HT-29 (cell line): ENCODE results near the gene SLC6A9. TPM values are rescaled to one million over a fixed set of nuclear protein-coding genes. Genes with fewer than 3 reads are reported as not detected.

Experiments
- DNase-seq: peaks from one replicate; pipeline ENCODE4 v3.0.0-alpha.2; 2015; ENCODE audit warnings: low spot score
- total RNA-seq: library from RNA; depleted of rRNA; stranded (reverse); fragments of >200 nt; shearing (Covaris generic); gene quantifications from 2 replicates; pipeline ENCODE4 v1.2.3, GENCODE V29; 2014; rRNA removed

SLC6A9 gene
- total RNA-seq, result 1.0 and 1.9 TPM in 2 replicates

DNA sequence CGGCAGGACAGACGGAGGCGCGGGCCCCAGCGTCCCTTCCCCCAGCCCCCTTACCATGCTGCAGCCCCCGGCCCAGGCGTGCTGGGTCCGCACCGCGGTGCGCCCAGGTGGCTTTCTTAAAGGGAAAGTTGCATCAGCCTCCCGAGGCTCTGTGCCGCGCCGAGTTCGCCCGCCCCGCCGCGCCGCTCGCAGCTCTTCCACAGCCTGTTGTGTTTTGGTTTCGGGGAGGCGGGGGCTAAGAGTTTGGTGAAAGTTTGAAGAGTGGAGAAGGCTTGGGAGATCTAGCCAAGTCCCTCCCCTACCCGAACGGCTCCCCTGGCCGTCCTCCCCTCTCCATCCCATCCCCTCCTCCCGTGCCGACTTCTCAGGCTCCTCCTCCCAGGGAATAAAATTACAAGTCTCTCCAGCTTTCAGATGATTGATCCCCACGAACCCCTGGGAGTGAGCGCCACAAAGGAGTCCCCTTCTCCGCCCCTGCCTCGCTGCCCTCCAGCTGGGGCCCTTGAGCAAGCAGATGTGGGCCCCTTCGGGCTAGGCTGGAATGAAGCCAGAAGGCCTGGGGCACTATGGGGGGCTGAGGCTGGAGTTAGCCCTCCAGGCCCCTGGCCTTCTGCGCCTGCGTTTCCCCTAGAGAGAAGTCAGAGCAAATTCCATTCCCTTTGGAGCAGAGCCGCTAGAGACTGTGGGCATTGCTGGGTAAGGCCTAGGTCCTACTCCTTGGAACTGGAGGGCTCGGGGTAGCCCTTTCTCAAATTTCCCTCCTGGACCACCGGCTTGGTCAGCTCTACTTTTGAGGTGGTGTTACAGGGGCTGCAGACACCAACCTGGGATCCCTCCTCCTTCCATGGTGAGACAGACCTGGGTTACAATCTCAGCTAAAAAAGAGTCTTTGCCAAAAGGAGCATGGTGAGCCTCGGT, at the start of gene SLC6A9:
TSS of gene SLC6A9 (minus strand) at position 211 of the 918 bp plus-strand sequence. CDS start 7,185 bp downstream, outside the sequence.
- DNase-seq, result no peak

GRCh38 chr1:44079566-44079965, 48.3 kb upstream of the SLC6A9 start:
- no peak for DNase-seq

- DNase-seq, result no peak
Observed at GRCh38 chr1:44078104-44078503, 46.8 kb upstream of the SLC6A9 start.

DNA sequence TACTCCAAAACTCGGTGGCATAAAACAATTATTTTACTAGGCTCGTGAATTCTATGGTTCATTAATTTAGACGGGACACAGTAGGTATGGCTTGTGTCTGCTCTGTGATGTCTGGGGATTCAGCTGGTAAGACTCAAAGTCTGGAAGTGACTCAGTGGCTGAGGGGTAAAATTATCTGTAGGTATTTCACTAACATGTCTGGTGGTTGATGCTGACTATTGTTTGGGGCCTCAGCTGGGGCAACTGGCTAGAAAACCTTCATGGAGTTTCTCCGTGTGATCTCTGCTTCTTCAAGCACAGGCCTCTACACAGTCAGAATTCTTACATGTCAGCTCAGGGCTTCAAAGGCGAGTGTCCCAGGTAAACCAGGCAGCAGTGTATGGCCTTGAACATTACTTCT, 46.2 kb upstream of the SLC6A9 start:
- DNase-seq, result no peak

DNA sequence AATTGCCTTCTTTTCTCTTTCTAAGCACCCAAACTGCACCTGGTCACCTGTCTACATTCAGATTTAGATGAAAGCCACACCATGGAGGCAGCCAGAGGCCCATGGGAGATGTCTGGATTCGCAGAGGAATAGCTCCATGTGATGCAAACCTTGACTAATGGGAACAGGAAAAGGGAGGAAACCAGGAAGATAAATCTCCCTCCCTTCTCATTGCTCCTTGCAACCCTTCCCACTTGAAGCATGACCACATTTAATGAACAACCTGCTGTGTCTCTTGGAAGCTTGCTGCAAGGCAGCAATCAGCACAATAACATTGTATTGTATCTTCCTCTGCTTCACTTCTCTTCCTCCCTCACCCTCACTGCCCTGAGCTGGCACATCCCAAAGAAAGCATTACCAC, 44.8 kb upstream of the SLC6A9 start:
- no peak for DNase-seq

DNA sequence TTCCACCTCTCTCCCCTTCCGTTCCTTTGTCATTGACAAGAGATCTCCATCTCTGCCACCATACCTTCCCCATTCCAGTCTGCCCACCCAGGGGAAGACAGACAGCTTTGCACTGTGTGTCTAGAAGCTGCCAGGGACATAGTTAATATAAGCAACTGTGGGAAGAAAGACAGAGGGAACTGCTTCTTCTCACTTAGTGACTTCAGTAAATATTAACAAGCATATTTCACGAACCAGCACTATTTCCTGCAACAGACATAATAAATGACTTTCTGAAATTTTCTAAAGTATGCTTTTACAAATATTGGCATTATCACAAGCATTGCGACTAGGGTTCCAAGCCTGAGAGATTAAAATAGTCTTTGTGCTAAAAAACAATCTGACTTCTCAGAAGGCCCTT, 43.2 kb upstream of the SLC6A9 start:
- DNase-seq, result no peak

DNA sequence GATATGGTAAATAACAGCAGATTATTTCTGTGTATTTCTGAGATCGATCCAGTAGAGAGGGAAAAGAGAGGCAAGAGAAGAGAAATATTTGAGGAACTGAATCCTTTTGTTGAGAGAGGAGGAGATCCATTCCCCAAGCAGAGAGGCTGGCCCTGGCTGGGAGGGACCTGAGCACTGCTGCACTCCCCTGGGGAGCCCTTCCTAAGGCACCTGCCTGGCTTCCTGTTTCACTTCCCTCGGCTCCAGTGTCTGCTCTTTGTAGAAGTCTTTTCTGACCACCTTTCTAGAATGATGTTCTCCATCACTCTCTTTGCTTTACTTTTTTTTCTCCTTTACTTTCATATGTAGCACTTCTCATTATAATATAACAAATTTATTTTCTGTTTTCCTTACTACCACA, 42.3 kb upstream of the SLC6A9 start:
- DNase-seq, result no peak

DNA sequence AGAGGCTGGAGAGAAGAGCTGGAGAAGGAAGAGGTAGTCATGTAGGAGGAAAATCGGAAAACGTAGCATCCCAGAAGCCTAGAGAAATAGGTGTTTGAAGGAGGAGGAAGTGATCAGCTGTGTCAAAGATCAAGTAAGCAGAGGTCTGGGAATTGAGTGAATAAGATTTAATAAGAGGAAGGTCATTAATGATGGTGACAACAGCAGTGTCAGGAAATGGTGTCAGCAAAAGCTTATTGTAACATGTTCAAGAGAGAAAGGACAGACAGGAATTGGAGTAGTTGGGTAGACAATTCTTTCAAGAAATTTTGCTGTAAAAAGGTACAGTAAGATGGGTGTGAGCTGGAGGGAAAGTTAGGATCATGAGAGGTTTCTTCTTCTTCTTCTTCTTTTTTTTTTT, 41.6 kb upstream of the SLC6A9 start:
- DNase-seq, result no peak

- no peak for DNase-seq
Observed at GRCh38 chr1:44072204-44072603, 40.9 kb upstream of the SLC6A9 start.

DNA sequence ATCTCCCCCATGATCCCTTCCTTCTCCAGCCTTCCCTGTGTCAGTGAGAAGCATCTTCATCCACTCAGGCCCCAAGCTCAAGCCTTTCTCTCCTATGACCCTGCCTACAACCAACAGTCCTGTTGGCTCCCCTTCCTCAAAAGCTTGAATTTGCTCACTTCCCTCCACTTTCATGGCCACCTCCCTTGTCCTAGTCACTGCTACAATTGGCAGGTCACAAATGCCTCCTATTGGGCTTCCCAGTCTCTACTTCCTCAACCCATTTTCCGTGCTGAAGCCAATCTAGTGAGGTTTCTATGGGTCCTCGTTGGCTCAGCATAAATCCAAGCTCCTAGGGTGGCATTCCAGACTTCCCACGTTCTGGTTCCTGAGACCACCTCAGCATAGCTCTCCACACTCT, 40.2 kb upstream of the SLC6A9 start:
- DNase-seq, result no peak

DNA sequence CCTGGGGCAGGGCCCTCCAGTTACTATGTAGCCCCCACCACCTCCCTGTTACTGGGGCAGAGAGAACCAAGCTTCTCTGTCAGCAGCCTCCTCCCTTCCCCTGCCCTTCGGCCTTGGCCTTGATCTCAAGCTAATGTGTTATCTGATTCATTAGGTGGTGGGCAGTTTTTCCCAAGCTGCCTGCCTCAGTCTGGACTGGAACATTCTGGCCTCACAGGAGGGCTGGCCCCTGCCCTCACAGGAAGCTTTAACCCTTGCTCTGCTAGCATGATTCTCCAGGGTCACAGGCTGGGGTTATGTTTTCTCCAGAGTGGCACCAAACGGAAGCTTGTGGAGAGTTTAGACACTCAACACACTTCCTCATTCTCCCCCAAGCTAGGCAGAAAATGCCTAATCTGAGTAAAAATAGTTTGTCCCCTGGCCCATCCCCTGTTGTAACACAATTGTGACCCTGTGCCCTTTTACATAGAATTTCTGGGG, 37.2 kb upstream of the SLC6A9 start:
- DNase-seq, result no peak

GRCh38 chr1:44067266-44068250, 36.3 kb upstream of the SLC6A9 start:
- no peak for DNase-seq

GRCh38 chr1:44062656-44063179, 31.5 kb upstream of the SLC6A9 start:
- DNase-seq, result no peak

- no peak for DNase-seq
Observed at GRCh38 chr1:44061857-44062256, 30.6 kb upstream of the SLC6A9 start.

- DNase-seq, result no peak
Observed at GRCh38 chr1:44060830-44061267, 29.6 kb upstream of the SLC6A9 start.

- no peak for DNase-seq
Observed at GRCh38 chr1:44059664-44060355, 28.5 kb upstream of the SLC6A9 start.

DNA sequence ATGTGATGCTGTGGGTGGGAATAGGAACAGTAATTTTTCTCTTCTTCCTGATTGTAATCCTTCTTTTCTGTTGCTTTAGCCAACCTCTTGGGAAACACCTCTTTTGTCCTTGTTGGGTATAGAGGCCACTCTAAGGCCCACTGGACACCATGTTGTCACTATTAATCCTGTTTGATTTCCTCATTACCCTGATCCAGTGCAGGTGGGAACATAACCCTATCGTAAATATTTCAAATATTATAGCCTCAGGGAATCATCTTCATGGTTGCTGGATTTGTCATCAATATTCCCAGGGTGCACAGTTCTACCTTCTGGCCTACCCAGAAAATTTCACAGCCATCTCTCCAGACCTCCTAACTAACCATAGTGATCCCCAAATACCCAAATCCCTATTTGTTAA, 27.9 kb upstream of the SLC6A9 start:
- no peak for DNase-seq

GRCh38 chr1:44057293-44057692, 26.0 kb upstream of the SLC6A9 start:
- no peak for DNase-seq

- no peak for DNase-seq
Observed at GRCh38 chr1:44053394-44053793, 22.1 kb upstream of the SLC6A9 start.

DNA sequence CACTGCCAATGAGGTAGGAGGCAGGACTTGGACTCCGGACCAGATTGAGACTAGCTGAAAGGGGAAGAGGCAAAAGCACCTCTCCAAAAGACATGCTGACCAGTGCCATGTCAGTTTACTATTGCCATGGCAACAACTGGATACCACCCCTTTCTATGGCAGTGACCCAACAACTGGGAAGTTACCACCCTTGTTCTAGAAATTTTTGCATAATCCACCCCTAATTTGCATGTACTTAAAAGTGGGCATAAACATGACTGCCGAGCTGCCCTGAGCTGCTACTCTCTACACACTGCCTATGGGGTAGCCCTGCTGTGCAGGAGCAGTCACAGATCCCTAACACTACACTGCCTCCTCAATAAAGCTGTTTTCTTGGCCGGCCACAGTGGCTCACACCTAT, 19.0 kb upstream of the SLC6A9 start:
- no peak for DNase-seq

- no peak for DNase-seq
Observed at GRCh38 chr1:44049839-44050238, 18.6 kb upstream of the SLC6A9 start.
